B cell (primary cell): ENCODE measurements around the gene GPATCH1. TPM values are rescaled to one million over a fixed set of nuclear protein-coding genes. Genes with fewer than 3 reads are reported as not detected.

ENCODE experiments used
- ATAC-seq: fragments of 200-7000 bp; cut with Tn5 transposase; one replicate; pipeline ENCODE4 v1.10.0; 2021; ENCODE audit warnings: low read depth, mild to moderate bottlenecking, moderate number of reproducible peaks, moderate library complexity
- CTCF ChIA-PET: fragments of 350-600 bp; sonication (Branson Sonifier 250); formaldehyde crosslinking; loops from one replicate; lab custom pipeline; 2021; ENCODE audit warnings: antibody characterized with exemption, inconsistent platforms; lab: Charles Lee
- POLR2A ChIA-PET: fragments of 350-600 bp; sonication (Branson Sonifier 250); formaldehyde crosslinking; loops from one replicate; lab custom pipeline; 2021; ENCODE audit warnings: antibody characterized with exemption; lab: Charles Lee
- DNase-seq: peaks from one replicate; pipeline ENCODE4 v3.0.0; 2013
- H2AFZ ChIP-seq: 2 replicates; pipeline ENCODE4 v1.6.1; 2012; ENCODE audit warnings: mild to moderate bottlenecking, low read depth, low read length; ENCODE audit not compliant: insufficient read depth, poor library complexity, severe bottlenecking
- H3K27ac ChIP-seq, 2 donors: 1 replicate in 1 of 2; 2 replicates in 1 of 2; pipeline ENCODE4 v1.5.1; 2012 to 2013; ENCODE audit warnings: low read length in 2 of 2, mild to moderate bottlenecking in 2 of 2, moderate library complexity in 1 of 2
- H3K27me3 ChIP-seq, 4 experiments: fragments of 200-600 bp in 1 of 4; sonication (generic) in 1 of 4; replicated peaks in 1 of 4; 1 replicate in 2 of 4; 2 replicates in 2 of 4; pipeline versions ENCODE4 v1.6.1 to v1.7.0; 2013 to 2016; ENCODE audit warnings: low read length in 3 of 4, mild to moderate bottlenecking in 2 of 4, mixed read lengths in 1 of 4, moderate library complexity in 1 of 4; ENCODE audit not compliant: insufficient read depth in 4 of 4, control insufficient read depth in 3 of 4; ENCODE audit errors: control extremely low read depth in 1 of 4
- H3K36me3 ChIP-seq, 2 experiments: replicated peaks in 1 of 2; 1 replicate in 1 of 2; 2 replicates in 1 of 2; pipeline versions ENCODE4 v1.6.1 to v1.7.1; 2013; ENCODE audit warnings: low read length in 1 of 2; ENCODE audit not compliant: insufficient read depth in 2 of 2, control insufficient read depth in 1 of 2; ENCODE audit errors: control extremely low read depth in 1 of 2, extremely low read depth in 1 of 2
- H3K4me1 ChIP-seq, 2 donors: fragments of 200-600 bp in 1 of 2; sonication (generic) in 1 of 2; 1 replicate in 1 of 2; 2 replicates in 1 of 2; pipeline versions ENCODE4 v1.5.1 to v1.6.1; 2013 to 2017; ENCODE audit warnings: low read length in 2 of 2; ENCODE audit not compliant: control insufficient read depth in 2 of 2, insufficient read depth in 2 of 2
- H3K4me2 ChIP-seq: replicated peaks from 2 replicates; pipeline ENCODE3; 2012; ENCODE audit warnings: mild to moderate bottlenecking, low read depth, low read length; ENCODE audit not compliant: poor library complexity, severe bottlenecking
- H3K4me3 ChIP-seq, 5 experiments: fragments of 200-600 bp in 1 of 5; sonication (generic) in 1 of 5; 1 replicate in 3 of 5; 2 replicates in 2 of 5; pipeline versions ENCODE4 v1.5.1 to v1.7.0; 2011 to 2016; ENCODE audit warnings: low read length in 4 of 5, mild to moderate bottlenecking in 4 of 5, low read depth in 2 of 5, control low read depth in 1 of 5, moderate library complexity in 1 of 5; ENCODE audit not compliant: insufficient read depth in 1 of 5; ENCODE audit errors: control extremely low read depth in 1 of 5, extremely low read depth in 1 of 5
- H3K79me2 ChIP-seq: fragments of 200-600 bp; sonication (generic); one replicate; pipeline ENCODE4 v1.6.0; 2016; ENCODE audit warnings: low read length; ENCODE audit not compliant: control insufficient read depth, insufficient read depth
- H3K9ac ChIP-seq: fragments of 200-600 bp; sonication (generic); 2 replicates; pipeline ENCODE4 v1.6.1; 2017; ENCODE audit warnings: mild to moderate bottlenecking, low read length, moderate library complexity
- H3K9me3 ChIP-seq, 3 donors: one replicate each; pipeline versions ENCODE4 v1.6.1 to v1.7.1; 2013; ENCODE audit warnings: low read length in 2 of 3; ENCODE audit not compliant: control insufficient read depth in 2 of 3, insufficient read depth in 1 of 3; ENCODE audit errors: control extremely low read depth in 1 of 3
- H4K20me1 ChIP-seq: 2 replicates; pipeline ENCODE4 v1.6.0; 2012; ENCODE audit warnings: mild to moderate bottlenecking, low read length; ENCODE audit not compliant: insufficient read depth, control insufficient read depth, poor library complexity, severe bottlenecking
- H3K27ac Mint-ChIP-seq: one replicate; pipeline ENCODE4 v1.8.0; 2021; ENCODE audit warnings: mixed read lengths
- H3K27me3 Mint-ChIP-seq: one replicate; pipeline ENCODE4 v1.8.0; 2021; ENCODE audit warnings: mixed read lengths
- H3K4me1 Mint-ChIP-seq: one replicate; pipeline ENCODE4 v1.8.0; 2021; ENCODE audit warnings: mixed read lengths
- H3K4me3 Mint-ChIP-seq: one replicate; pipeline ENCODE4 v1.8.0; 2021; ENCODE audit warnings: mixed read lengths
- H3K9me3 Mint-ChIP-seq: one replicate; pipeline ENCODE4 v1.8.0; 2022; ENCODE audit warnings: mixed read lengths; ENCODE audit not compliant: insufficient read depth
- EZH2 ChIP-seq: IDR thresholded peaks from 2 replicates; pipeline ENCODE4 v1.6.1; 2012; ENCODE audit warnings: borderline replicate concordance, low read depth, mild to moderate bottlenecking, moderate library complexity, low read length; ENCODE audit not compliant: insufficient read depth, poor library complexity, severe bottlenecking
- WGBS: methylation state at CpG from one replicate; pipeline ENCODE4 v1.1.5; 2013; ENCODE audit warnings: missing lambda C conversion rate; ENCODE audit not compliant: insufficient coverage; 5-methylcytosine and 5-hydroxymethylcytosine counted together
- intact Hi-C: fragments of 100-400 bp; cut with micrococcal nuclease; formaldehyde crosslinking; loops from one replicate; pipeline ENCODE4 v1.10.0; 2022
- polyA plus RNA-seq: library from polyadenylated mRNA; depleted of rRNA; stranded (reverse); fragments of >200 nt; gene quantifications from 2 replicates; pipeline ENCODE4 v1.2.3, GENCODE V29; 2012
- total RNA-seq, 2 donors: library from RNA; stranded (reverse); fragments of 120-200 nt in 1 of 2; gene quantifications; 1 replicate in 1 of 2; 2 replicates in 1 of 2; pipeline versions ENCODE4 v1.2.3 to v1.2.4, GENCODE V29; 2013 to 2022
- TF ChIP-seq, protein P1 (sequence below): fragments of 200-600 bp; IDR thresholded peaks from one replicate; pipeline ENCODE4 v1.8.0; 2022; ENCODE audit warnings: antibody characterized with exemption, mild to moderate bottlenecking

Gene GPATCH1
- total and polyA plus RNA-seq, 2 donors (not counting 1 experiment from before 2014, with no cell fraction given), result 9.9 to 14.6 TPM

DNA sequence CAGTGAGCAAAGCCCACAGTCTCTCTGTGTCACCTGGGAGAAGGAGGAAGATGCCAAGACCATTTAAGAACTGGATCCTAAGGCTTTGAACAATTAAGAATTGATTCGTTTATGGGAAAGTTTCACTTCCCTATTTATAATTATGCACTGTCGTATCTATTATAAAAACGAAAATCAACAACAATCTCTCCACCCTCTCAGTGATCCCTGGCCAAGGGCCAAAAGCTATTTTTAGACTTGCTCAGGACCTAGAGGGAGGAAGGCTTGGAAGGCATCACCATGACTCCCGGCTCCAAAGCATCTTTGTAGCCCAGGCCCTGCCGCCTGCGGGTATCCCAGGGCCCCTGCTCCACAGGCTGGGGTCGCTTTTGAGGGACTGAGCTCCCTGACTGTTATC is 17.6 kb upstream of the GPATCH1 start:
- ATAC-seq, result no peak
- WGBS, result 6% methylated on average over 4 of the region's 7 CpGs
- Mint-ChIP-seq H3K9me3 (no peaks in the 10 kb centered on the region), H3K4me1 (peaks cover 7% of the 10 kb centered on the region), H3K27me3 (peaks cover 7% of the 10 kb centered on the region), H3K4me3 (peak overlapping the region; percentile 79), H3K27ac (no peak overlapping the region)
- H3K4me3 ChIP-seq, result peak overlapping the region in 4 of 5 experiments; percentile 44 to 65 (median 56)
- H3K4me1 ChIP-seq, result peaks cover 15 to 20% of the 10 kb centered on the region in 2 donors
- H4K20me1 ChIP-seq, result no peaks in the 10 kb centered on the region
- no peaks in the 10 kb centered on the region for H3K79me2 ChIP-seq
- H3K27ac ChIP-seq, result no peak overlapping the region
- peak overlapping the region; percentile 87 for H3K4me2 ChIP-seq
- peak overlapping the region; percentile 62 for H3K9ac ChIP-seq
- H3K9me3 ChIP-seq, result peaks cover 0 to 13% (median 0%) of the 10 kb centered on the region in 3 donors
- ChIA-PET POLR2A (interaction anchor here (1.0 kb wide), 1 partner anchor 12 kb away, joined by 3 read pairs; no protein-coding TSS in a partner anchor), CTCF (no interaction called here)
- peak; percentile 60 for DNase-seq
- H3K27me3 ChIP-seq, result peaks cover 0 to 22% (median 2%) of the 10 kb centered on the region in 4 experiments
- H3K36me3 ChIP-seq, result no peaks in the 10 kb centered on the region
- intact Hi-C loops, result loop anchor here (5.0 kb wide), 2 partner anchors 91 to 716 kb away; partner anchors contain the start of genes CEP89, FAAP24 and ZNF507
- peak overlapping the region; percentile 51 for H2AFZ ChIP-seq
- TF ChIP-seq, protein P1, sequence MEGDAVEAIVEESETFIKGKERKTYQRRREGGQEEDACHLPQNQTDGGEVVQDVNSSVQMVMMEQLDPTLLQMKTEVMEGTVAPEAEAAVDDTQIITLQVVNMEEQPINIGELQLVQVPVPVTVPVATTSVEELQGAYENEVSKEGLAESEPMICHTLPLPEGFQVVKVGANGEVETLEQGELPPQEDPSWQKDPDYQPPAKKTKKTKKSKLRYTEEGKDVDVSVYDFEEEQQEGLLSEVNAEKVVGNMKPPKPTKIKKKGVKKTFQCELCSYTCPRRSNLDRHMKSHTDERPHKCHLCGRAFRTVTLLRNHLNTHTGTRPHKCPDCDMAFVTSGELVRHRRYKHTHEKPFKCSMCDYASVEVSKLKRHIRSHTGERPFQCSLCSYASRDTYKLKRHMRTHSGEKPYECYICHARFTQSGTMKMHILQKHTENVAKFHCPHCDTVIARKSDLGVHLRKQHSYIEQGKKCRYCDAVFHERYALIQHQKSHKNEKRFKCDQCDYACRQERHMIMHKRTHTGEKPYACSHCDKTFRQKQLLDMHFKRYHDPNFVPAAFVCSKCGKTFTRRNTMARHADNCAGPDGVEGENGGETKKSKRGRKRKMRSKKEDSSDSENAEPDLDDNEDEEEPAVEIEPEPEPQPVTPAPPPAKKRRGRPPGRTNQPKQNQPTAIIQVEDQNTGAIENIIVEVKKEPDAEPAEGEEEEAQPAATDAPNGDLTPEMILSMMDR, result no peak
- no peak for TF ChIP-seq EZH2

DNA sequence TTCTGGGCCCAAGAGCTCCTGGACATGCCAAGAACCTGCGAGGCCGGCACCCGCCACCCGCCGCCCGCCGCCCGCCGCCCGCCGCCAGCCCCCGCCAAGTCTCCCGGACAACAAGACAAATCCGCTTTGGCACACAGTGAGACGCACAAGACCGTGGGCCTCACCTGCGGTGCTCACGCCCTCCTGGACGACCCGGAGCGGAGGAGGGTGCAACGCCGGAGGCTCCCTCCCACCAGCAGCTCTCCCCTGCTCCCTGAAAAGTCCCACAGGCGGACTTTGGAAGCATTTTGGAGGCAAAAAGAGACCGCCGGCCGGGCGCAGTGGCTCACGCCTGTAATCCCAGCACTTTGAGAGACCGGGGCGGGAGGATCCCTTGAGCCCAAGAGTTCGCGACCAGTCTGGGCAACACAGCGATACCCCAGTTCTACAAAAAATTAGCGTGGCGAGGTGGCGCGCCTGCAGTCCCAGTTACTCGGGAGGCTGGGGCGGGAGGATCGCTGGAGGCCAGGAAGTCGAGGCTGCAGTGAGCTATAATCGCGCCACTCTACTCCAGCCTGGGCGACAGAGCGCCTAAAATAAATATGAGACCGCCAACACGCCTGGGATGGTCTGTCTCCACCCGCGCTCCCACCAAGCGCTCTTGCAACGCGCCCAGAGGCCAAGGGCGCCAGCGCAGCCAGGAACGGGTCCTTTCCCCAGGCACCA is 17.1 kb upstream of the GPATCH1 start:
- ChIA-PET CTCF (no interaction called here), POLR2A (no interaction called here)
- peak overlapping the region; percentile 87 for H3K4me2 ChIP-seq
- intact Hi-C loops, result loop anchor here (1.0 to 5.0 kb wide), 4 partner anchors 17 to 717 kb away; partner anchors contain the start of genes CEP89, FAAP24, GPATCH1 and ZNF507
- H3K4me1 ChIP-seq, result peaks cover 15 to 20% of the 10 kb centered on the region in 2 donors
- H2AFZ ChIP-seq, result peak overlapping the region; percentile 57
- peak overlapping the region in 4 of 5 experiments; percentile 44 to 65 (median 56) for H3K4me3 ChIP-seq
- ATAC-seq (no peak), DNase-seq (no peak)
- no peaks in the 10 kb centered on the region for H3K79me2 ChIP-seq
- H3K27ac ChIP-seq, result no peak overlapping the region
- Mint-ChIP-seq H3K4me3 (peak overlapping the region; percentile 79), H3K27me3 (peaks cover 7% of the 10 kb centered on the region), H3K27ac (peak overlapping the region; percentile 61), H3K4me1 (peaks cover 7% of the 10 kb centered on the region), H3K9me3 (no peaks in the 10 kb centered on the region)
- H3K27me3 ChIP-seq, result peaks cover 0 to 22% (median 2%) of the 10 kb centered on the region in 4 experiments
- no peaks in the 10 kb centered on the region for H3K36me3 ChIP-seq
- H3K9ac ChIP-seq, result peak overlapping the region; percentile 62
- WGBS, result 16% methylated on average over 39 of the region's 56 CpGs
- H4K20me1 ChIP-seq, result no peaks in the 10 kb centered on the region
- H3K9me3 ChIP-seq, result peaks cover 0 to 13% (median 0%) of the 10 kb centered on the region in 3 donors
- TF ChIP-seq, protein P1, result no peak
- TF ChIP-seq EZH2, result no peak
